Neural progenitor cell (in vitro differentiated cells): ENCODE measurements around the gene ITIH5. TPM values are rescaled to one million over a fixed set of nuclear protein-coding genes. Genes with fewer than 3 reads are reported as not detected.

ENCODE experiments used
- DNase-seq: peaks from one replicate; pipeline ENCODE4 v3.0.0-alpha.2; 2016; ENCODE audit warnings: low spot score
- H2AFZ ChIP-seq: fragments of 200-600 bp; sonication (generic); replicated peaks from 2 replicates; pipeline ENCODE4 v1.6.1; 2016; ENCODE audit warnings: antibody characterized with exemption
- H3F3A ChIP-seq: fragments of 200-600 bp; sonication (generic); 2 replicates; pipeline ENCODE4 v1.6.1; 2016; ENCODE audit warnings: antibody characterized with exemption, low read depth
- H3K27ac ChIP-seq: fragments of 200-600 bp; sonication (generic); 2 replicates; pipeline ENCODE4 v1.5.1; 2016; ENCODE audit warnings: mild to moderate bottlenecking
- H3K27me3 ChIP-seq: fragments of 200-600 bp; sonication (generic); 2 replicates; pipeline ENCODE4 v1.6.1; 2016; ENCODE audit warnings: mild to moderate bottlenecking, moderate library complexity
- H3K36me3 ChIP-seq: fragments of 200-600 bp; sonication (generic); 2 replicates; pipeline ENCODE4 v1.5.1; 2016
- H3K4me1 ChIP-seq: fragments of 200-600 bp; sonication (generic); 2 replicates; pipeline ENCODE4 v1.6.1; 2016; ENCODE audit warnings: mixed run types
- H3K4me2 ChIP-seq: fragments of 200-600 bp; sonication (generic); 2 replicates; pipeline ENCODE4 v1.6.1; 2016
- H3K4me3 ChIP-seq: fragments of 200-600 bp; sonication (generic); 2 replicates; pipeline ENCODE4 v1.5.1; 2016
- H3K79me2 ChIP-seq: fragments of 200-600 bp; sonication (generic); 2 replicates; pipeline ENCODE4 v1.6.1; 2016; ENCODE audit warnings: low read depth
- H3K9ac ChIP-seq: fragments of 200-600 bp; sonication (generic); 2 replicates; pipeline ENCODE4 v1.6.1; 2016
- H3K9me3 ChIP-seq: fragments of 200-600 bp; sonication (generic); 2 replicates; pipeline ENCODE4 v1.5.1; 2016; ENCODE audit warnings: low read depth
- H4K20me1 ChIP-seq: fragments of 200-600 bp; sonication (generic); 2 replicates; pipeline ENCODE4 v1.6.1; 2016; ENCODE audit warnings: low read depth
- H3K27ac Mint-ChIP-seq: 3 replicates; pipeline ENCODE4 v1.8.0; 2021; ENCODE audit warnings: mixed read lengths
- H3K27me3 Mint-ChIP-seq: 2 replicates; pipeline ENCODE4 v1.8.0; 2022; ENCODE audit warnings: low read depth, mild to moderate bottlenecking, inconsistent platforms, moderate library complexity, mixed read lengths; ENCODE audit not compliant: insufficient read depth
- H3K36me3 Mint-ChIP-seq: 3 replicates; pipeline ENCODE4 v1.8.0; 2021; ENCODE audit warnings: mixed read lengths
- H3K4me1 Mint-ChIP-seq: 3 replicates; pipeline ENCODE4 v1.8.0; 2021; ENCODE audit warnings: mixed read lengths
- H3K4me3 Mint-ChIP-seq: 3 replicates; pipeline ENCODE4 v1.8.0; 2021; ENCODE audit warnings: mild to moderate bottlenecking, moderate library complexity, mixed read lengths
- H3K9me3 Mint-ChIP-seq: 3 replicates; pipeline ENCODE4 v1.8.0; 2020; ENCODE audit warnings: mixed read lengths
- EZH2 ChIP-seq: fragments of 200-600 bp; sonication (generic); IDR thresholded peaks from 2 replicates; pipeline ENCODE4 v1.6.1; 2017; ENCODE audit warnings: antibody characterized with exemption, mild to moderate bottlenecking, moderate library complexity
- EZH2phosphoT487 ChIP-seq: fragments of 200-600 bp; sonication (generic); IDR thresholded peaks from 2 replicates; pipeline ENCODE4 v1.6.1; 2017; ENCODE audit warnings: antibody characterized with exemption
- total RNA-seq: library from RNA; depleted of rRNA; stranded (reverse); fragments of >200 nt; gene quantifications from 2 replicates; pipeline ENCODE4 v1.2.3, GENCODE V29; 2015; ENCODE audit warnings: low replicate concordance
- TF ChIP-seq, protein P1 (sequence below): fragments of 200-600 bp; sonication (generic); IDR thresholded peaks from 2 replicates; pipeline ENCODE4 v1.5.1; 2017; ENCODE audit warnings: antibody characterized with exemption, mild to moderate bottlenecking

ITIH5 gene
- total RNA-seq, 1 donor from 2014 or later: 1.1 TPM

GRCh38 chr10:7625836-7626235 is 40.9 kb downstream of the ITIH5 start:
- Mint-ChIP-seq H3K27ac (no peak overlapping the region), H3K9me3 (peaks cover 4% of the 10 kb centered on the region), H3K36me3 (no peaks in the 10 kb centered on the region), H3K4me3 (no peak overlapping the region), H3K27me3 (peaks cover 6% of the 10 kb centered on the region), H3K4me1 (peaks cover 2% of the 10 kb centered on the region)
- TF ChIP-seq EZH2phosphoT487: no peak
- TF ChIP-seq, protein P1, sequence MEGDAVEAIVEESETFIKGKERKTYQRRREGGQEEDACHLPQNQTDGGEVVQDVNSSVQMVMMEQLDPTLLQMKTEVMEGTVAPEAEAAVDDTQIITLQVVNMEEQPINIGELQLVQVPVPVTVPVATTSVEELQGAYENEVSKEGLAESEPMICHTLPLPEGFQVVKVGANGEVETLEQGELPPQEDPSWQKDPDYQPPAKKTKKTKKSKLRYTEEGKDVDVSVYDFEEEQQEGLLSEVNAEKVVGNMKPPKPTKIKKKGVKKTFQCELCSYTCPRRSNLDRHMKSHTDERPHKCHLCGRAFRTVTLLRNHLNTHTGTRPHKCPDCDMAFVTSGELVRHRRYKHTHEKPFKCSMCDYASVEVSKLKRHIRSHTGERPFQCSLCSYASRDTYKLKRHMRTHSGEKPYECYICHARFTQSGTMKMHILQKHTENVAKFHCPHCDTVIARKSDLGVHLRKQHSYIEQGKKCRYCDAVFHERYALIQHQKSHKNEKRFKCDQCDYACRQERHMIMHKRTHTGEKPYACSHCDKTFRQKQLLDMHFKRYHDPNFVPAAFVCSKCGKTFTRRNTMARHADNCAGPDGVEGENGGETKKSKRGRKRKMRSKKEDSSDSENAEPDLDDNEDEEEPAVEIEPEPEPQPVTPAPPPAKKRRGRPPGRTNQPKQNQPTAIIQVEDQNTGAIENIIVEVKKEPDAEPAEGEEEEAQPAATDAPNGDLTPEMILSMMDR: no peak
- TF ChIP-seq EZH2: no peak
- Histone ChIP-seq H3K9me3 (no peaks in the 10 kb centered on the region), H3K27me3 (no peaks in the 10 kb centered on the region), H4K20me1 (no peaks in the 10 kb centered on the region), H3K4me1 (no peaks in the 10 kb centered on the region), H3K79me2 (no peaks in the 10 kb centered on the region), H3K36me3 (no peaks in the 10 kb centered on the region), H3K4me2 (no peak overlapping the region), H3K4me3 (no peak overlapping the region), H3K27ac (no peak overlapping the region), H3K9ac (no peak overlapping the region), H2AFZ (no peak overlapping the region), H3F3A (peaks cover 20% of the 10 kb centered on the region)
- no peak for DNase-seq

- Mint-ChIP-seq H3K27ac (no peak overlapping the region), H3K27me3 (peaks cover 4% of the 10 kb centered on the region), H3K9me3 (peaks cover 2% of the 10 kb centered on the region), H3K4me1 (peaks cover 8% of the 10 kb centered on the region), H3K4me3 (no peak overlapping the region), H3K36me3 (no peaks in the 10 kb centered on the region)
- H3K9me3 ChIP-seq: no peaks in the 10 kb centered on the region
- no peak overlapping the region for H3K27ac ChIP-seq
- no peak overlapping the region for H3K4me2 ChIP-seq
- no peak for DNase-seq
- no peaks in the 10 kb centered on the region for H3K27me3 ChIP-seq
- H3K79me2 ChIP-seq: no peaks in the 10 kb centered on the region
- H3K4me1 ChIP-seq: no peaks in the 10 kb centered on the region
- H3F3A ChIP-seq: peaks cover 20% of the 10 kb centered on the region
- no peak overlapping the region for H3K4me3 ChIP-seq
- no peaks in the 10 kb centered on the region for H3K36me3 ChIP-seq
- TF ChIP-seq EZH2 (no peak), EZH2phosphoT487 (no peak)
- TF ChIP-seq, protein P1: no peak
- no peaks in the 10 kb centered on the region for H4K20me1 ChIP-seq
- H2AFZ ChIP-seq: no peak overlapping the region
- no peak overlapping the region for H3K9ac ChIP-seq
These were observed 41.8 kb downstream of the ITIH5 start for GRCh38 chr10:7625009-7625408.

DNA sequence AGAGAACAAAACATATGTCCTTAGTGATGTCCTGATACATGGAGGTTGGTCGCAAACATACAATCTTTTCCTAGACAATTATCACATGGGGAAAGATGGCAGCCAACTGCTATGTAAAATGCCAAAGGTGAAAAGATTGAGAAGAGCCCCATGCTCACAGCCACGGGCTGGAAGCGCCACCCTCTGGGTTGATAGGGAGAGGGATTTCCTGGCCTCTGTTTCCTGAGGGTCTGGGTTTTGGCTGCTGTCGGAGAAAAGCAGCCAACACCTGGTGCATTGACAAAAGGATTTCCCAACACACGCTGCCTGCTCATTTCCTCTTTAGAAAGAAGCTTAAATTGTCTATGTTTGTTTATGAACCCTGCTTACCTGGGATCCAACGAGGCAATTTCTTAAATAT is 43.8 kb downstream of the ITIH5 start:
- Histone ChIP-seq H4K20me1 (no peaks in the 10 kb centered on the region), H3K4me3 (no peak overlapping the region), H3K4me2 (no peak overlapping the region), H3K27me3 (no peaks in the 10 kb centered on the region), H3K4me1 (no peaks in the 10 kb centered on the region), H2AFZ (peak overlapping the region; percentile 40), H3K79me2 (no peaks in the 10 kb centered on the region), H3K9ac (no peak overlapping the region), H3K36me3 (no peaks in the 10 kb centered on the region), H3K9me3 (no peaks in the 10 kb centered on the region), H3K27ac (no peak overlapping the region), H3F3A (peaks cover 2% of the 10 kb centered on the region)
- Mint-ChIP-seq H3K36me3 (no peaks in the 10 kb centered on the region), H3K4me3 (no peak overlapping the region), H3K27ac (no peak overlapping the region), H3K9me3 (peaks cover under 1% of the 10 kb centered on the region), H3K4me1 (peaks cover 9% of the 10 kb centered on the region), H3K27me3 (no peaks in the 10 kb centered on the region)
- peak; percentile 60 for DNase-seq
- TF ChIP-seq EZH2phosphoT487: no peak
- TF ChIP-seq, protein P1: peak; percentile 57

- Histone ChIP-seq H3K9me3 (no peaks in the 10 kb centered on the region), H3K27ac (no peak overlapping the region), H3K27me3 (no peaks in the 10 kb centered on the region), H3K79me2 (no peaks in the 10 kb centered on the region), H3K4me3 (no peak overlapping the region), H3K9ac (no peak overlapping the region), H4K20me1 (no peaks in the 10 kb centered on the region), H3K4me1 (no peaks in the 10 kb centered on the region), H3K4me2 (no peak overlapping the region), H3F3A (no peaks in the 10 kb centered on the region), H2AFZ (no peak overlapping the region), H3K36me3 (no peaks in the 10 kb centered on the region)
- Mint-ChIP-seq H3K27me3 (peaks cover 4% of the 10 kb centered on the region), H3K27ac (no peak overlapping the region), H3K9me3 (no peaks in the 10 kb centered on the region), H3K4me3 (no peak overlapping the region), H3K4me1 (peaks cover 9% of the 10 kb centered on the region), H3K36me3 (no peaks in the 10 kb centered on the region)
- TF ChIP-seq EZH2 (no peak), EZH2phosphoT487 (no peak)
- TF ChIP-seq, protein P1: no peak
- no peak for DNase-seq
These were observed 48.3 kb downstream of the ITIH5 start for GRCh38 chr10:7618461-7618860.
